HEK293T (cell line): ENCODE data around the gene HEMK1.

ENCODE experiments used
- SUZ12 ChIP-seq: fragments of 450-650 bp; IDR thresholded peaks from 2 replicates; pipeline ENCODE4 v1.6.1; 2016; ENCODE audit warnings: mild to moderate bottlenecking
- TF ChIP-seq, protein P1 (sequence below): fragments of 450-650 bp; IDR thresholded peaks from 2 replicates; pipeline ENCODE4 v1.6.1; 2016

DNA sequence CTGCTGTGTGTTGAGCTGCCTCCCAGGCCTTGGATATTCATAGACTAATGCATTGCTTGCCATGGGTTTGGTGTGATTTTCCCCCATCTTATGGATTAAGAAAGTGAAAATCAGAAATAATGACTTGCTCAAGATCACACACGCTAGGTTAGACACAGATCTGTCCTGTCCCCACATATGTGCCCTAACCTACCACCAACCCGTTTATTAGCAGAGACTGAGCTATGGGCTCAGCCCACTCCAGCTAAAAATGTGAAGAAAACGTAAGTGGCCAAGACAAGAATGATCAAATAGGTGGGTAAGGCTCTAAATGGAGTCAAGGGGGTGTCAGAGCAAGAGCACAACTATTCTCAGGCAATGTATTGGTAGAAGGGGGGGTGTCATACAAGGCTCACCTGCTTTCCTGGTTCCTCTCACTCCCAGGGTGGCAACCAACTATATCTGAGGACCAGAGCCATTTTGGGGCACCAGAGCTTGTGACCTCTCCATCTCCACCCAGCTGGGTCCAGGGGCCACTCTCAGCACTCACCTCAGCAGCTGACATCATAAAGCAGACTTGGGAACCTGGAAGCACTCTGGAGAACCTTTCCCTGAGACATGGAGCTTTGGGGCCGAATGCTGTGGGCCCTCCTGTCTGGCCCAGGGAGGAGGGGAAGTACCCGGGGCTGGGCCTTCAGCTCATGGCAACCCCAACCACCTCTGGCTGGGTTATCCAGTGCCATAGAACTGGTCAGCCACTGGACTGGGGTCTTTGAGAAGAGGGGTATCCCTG lies 1.4 kb downstream of the HEMK1 start:
- TF ChIP-seq, protein P1, sequence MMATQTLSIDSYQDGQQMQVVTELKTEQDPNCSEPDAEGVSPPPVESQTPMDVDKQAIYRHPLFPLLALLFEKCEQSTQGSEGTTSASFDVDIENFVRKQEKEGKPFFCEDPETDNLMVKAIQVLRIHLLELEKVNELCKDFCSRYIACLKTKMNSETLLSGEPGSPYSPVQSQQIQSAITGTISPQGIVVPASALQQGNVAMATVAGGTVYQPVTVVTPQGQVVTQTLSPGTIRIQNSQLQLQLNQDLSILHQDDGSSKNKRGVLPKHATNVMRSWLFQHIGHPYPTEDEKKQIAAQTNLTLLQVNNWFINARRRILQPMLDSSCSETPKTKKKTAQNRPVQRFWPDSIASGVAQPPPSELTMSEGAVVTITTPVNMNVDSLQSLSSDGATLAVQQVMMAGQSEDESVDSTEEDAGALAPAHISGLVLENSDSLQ: no peak
- no peak for TF ChIP-seq SUZ12
